T-cell (primary cell): Measurements from ENCODE around the gene TENM3. TPM values are rescaled to one million over a fixed set of nuclear protein-coding genes. Genes with fewer than 3 reads are reported as not detected.

Source experiments
- ATAC-seq, 4 experiments: fragments of 200-7000 bp in 3 of 4; fragments of 150-1000 bp in 1 of 4; cut with Tn5 transposase; replicated peaks in 1 of 4; 1 replicate in 3 of 4; 2 replicates in 1 of 4; pipeline ENCODE4 v1.10.0; 2021; ENCODE audit warnings: moderate library complexity in 3 of 4, mild to moderate bottlenecking in 2 of 4, moderate number of reproducible peaks in 1 of 4
- CTCF ChIA-PET, 2 donors: fragments of 300-600 bp; sonication (Branson Sonifier 250); formaldehyde crosslinking; loops; one replicate each; lab custom pipeline; 2022; ENCODE audit warnings: antibody characterized with exemption in 2 of 2; lab: Charles Lee
- POLR2A ChIA-PET, 2 donors: fragments of 300-600 bp; sonication (Branson Sonifier 250); formaldehyde crosslinking; loops; one replicate each; lab custom pipeline; 2022; ENCODE audit warnings: antibody characterized with exemption in 2 of 2; lab: Charles Lee
- DNase-seq, 35 experiments: peaks; one replicate each; pipeline versions ENCODE4 v3.0.0 to v3.0.0-alpha.2; 2013 to 2023
- H3K27ac ChIP-seq: one replicate; pipeline ENCODE4 v1.5.1; 2013; ENCODE audit warnings: low read length
- H3K27me3 ChIP-seq, 2 experiments: replicated peaks in 1 of 2; 1 replicate in 1 of 2; 2 replicates in 1 of 2; pipeline versions ENCODE4 v1.6.1 to v1.7.0; 2013; ENCODE audit warnings: low read length in 1 of 2, mixed read lengths in 1 of 2; ENCODE audit not compliant: control insufficient read depth in 2 of 2, insufficient read depth in 2 of 2; ENCODE audit errors: extremely low read depth in 1 of 2
- H3K36me3 ChIP-seq, 2 donors: 1 replicate in 1 of 2; 2 replicates in 1 of 2; pipeline versions ENCODE4 v1.6.1 to v1.7.0; 2013; ENCODE audit warnings: low read length in 1 of 2; ENCODE audit not compliant: control insufficient read depth in 2 of 2, insufficient read depth in 1 of 2; ENCODE audit errors: extremely low read depth in 1 of 2
- H3K4me1 ChIP-seq, 2 experiments: 1 replicate in 1 of 2; 2 replicates in 1 of 2; pipeline versions ENCODE4 v1.6.1 to v1.7.0; 2013; ENCODE audit warnings: low read length in 2 of 2, mixed read lengths in 1 of 2; ENCODE audit not compliant: insufficient read depth in 2 of 2, control insufficient read depth in 1 of 2; ENCODE audit errors: extremely low read depth in 1 of 2
- H3K4me3 ChIP-seq, 2 donors: 1 replicate in 1 of 2; 2 replicates in 1 of 2; pipeline versions ENCODE4 v1.5.1 to v1.7.0; 2013; ENCODE audit warnings: mild to moderate bottlenecking in 2 of 2, low read length in 1 of 2, moderate library complexity in 1 of 2; ENCODE audit not compliant: control insufficient read depth in 1 of 2; ENCODE audit errors: extremely low read depth in 1 of 2
- H3K9me3 ChIP-seq: 2 replicates; pipeline ENCODE4 v1.7.0; 2013
- H3K27ac Mint-ChIP-seq, 2 donors: one replicate each; pipeline ENCODE4 v1.8.0; 2020 to 2021; ENCODE audit warnings: mild to moderate bottlenecking in 2 of 2, mixed read lengths in 2 of 2
- H3K27me3 Mint-ChIP-seq, 2 donors: one replicate each; pipeline ENCODE4 v1.8.0; 2021 to 2022; ENCODE audit warnings: mixed read lengths in 2 of 2
- H3K36me3 Mint-ChIP-seq: one replicate; pipeline ENCODE4 v1.8.0; 2021; ENCODE audit warnings: mixed read lengths
- H3K4me1 Mint-ChIP-seq, 3 donors: one replicate each; pipeline ENCODE4 v1.8.0; 2020 to 2022; ENCODE audit warnings: mixed read lengths in 3 of 3, mild to moderate bottlenecking in 1 of 3
- H3K4me3 Mint-ChIP-seq, 3 donors: one replicate each; pipeline ENCODE4 v1.8.0; 2020 to 2022; ENCODE audit warnings: mild to moderate bottlenecking in 3 of 3, mixed read lengths in 3 of 3, moderate library complexity in 3 of 3
- H3K9me3 Mint-ChIP-seq, 3 donors: one replicate each; pipeline ENCODE4 v1.8.0; 2020 to 2022; ENCODE audit warnings: mixed read lengths in 3 of 3
- WGBS: methylation state at CpG from one replicate; pipeline ENCODE4 v1.1.5; 2013; ENCODE audit warnings: missing lambda C conversion rate; ENCODE audit not compliant: insufficient coverage; 5-methylcytosine and 5-hydroxymethylcytosine counted together
- total RNA-seq, 35 experiments: library from RNA in 6 of 35; stranded (reverse) in 6 of 35; fragments of 120-200 nt in 1 of 35; gene quantifications; one replicate each; pipeline versions ENCODE4 v1.2.1 to v1.2.4 and lab custom pipeline; 2013 to 2026

TENM3 gene
- total RNA-seq, 5 donors from 2014 or later (not counting 1 experiment from before 2014, with no cell fraction given), result 0.03 to 0.44 (median 0.16) TPM; not detected in 2

GRCh38 chr4:182807346-182807745 lies 564.1 kb downstream of the TENM3 start:
- H3K4me3 ChIP-seq, result no peak overlapping the region
- DNase-seq (no peak), ATAC-seq (no peak)
- H3K9me3 Mint-ChIP-seq, result peaks cover 6 to 12% (median 10%) of the 10 kb centered on the region in 3 donors
- peaks cover 7 to 11% (median 9%) of the 10 kb centered on the region in 3 donors for H3K4me1 Mint-ChIP-seq
- POLR2A ChIA-PET, result no interaction called here
- H3K27ac Mint-ChIP-seq, result no peak overlapping the region
- H3K4me1 ChIP-seq, result peaks cover 9 to 33% of the 10 kb centered on the region in 2 experiments
- H3K36me3 ChIP-seq, result no peaks in the 10 kb centered on the region
- no peak overlapping the region for H3K4me3 Mint-ChIP-seq
- H3K27me3 ChIP-seq, result peaks cover 0 to 17% of the 10 kb centered on the region in 2 experiments
- 99% methylated on average over 12 of the region's 12 CpGs for WGBS
- peaks cover 0 to 5% of the 10 kb centered on the region in 2 donors for H3K27me3 Mint-ChIP-seq
- CTCF ChIA-PET, result interaction anchor here in 1 of 2 donors (0.7 kb wide), 1 partner anchor 454 kb away, joined by 3 read pairs; no protein-coding TSS in a partner anchor
- H3K27ac ChIP-seq, result no peak overlapping the region
- H3K9me3 ChIP-seq, result no peaks in the 10 kb centered on the region
- no peaks in the 10 kb centered on the region for H3K36me3 Mint-ChIP-seq

- Histone ChIP-seq H3K27ac (no peak overlapping the region), H3K9me3 (no peaks in the 10 kb centered on the region), H3K4me1 (peaks cover 9 to 33% of the 10 kb centered on the region in 2 experiments), H3K27me3 (peaks cover 0 to 17% of the 10 kb centered on the region in 2 experiments), H3K4me3 (no peak overlapping the region), H3K36me3 (no peaks in the 10 kb centered on the region)
- Mint-ChIP-seq H3K4me1 (peaks cover 8 to 16% (median 9%) of the 10 kb centered on the region in 3 donors), H3K36me3 (no peaks in the 10 kb centered on the region), H3K27ac (peak overlapping the region in 1 of 2 donors; percentile 85), H3K9me3 (peaks cover 7 to 13% (median 10%) of the 10 kb centered on the region in 3 donors), H3K27me3 (peaks cover 0 to 5% of the 10 kb centered on the region in 2 donors), H3K4me3 (no peak overlapping the region)
- WGBS, result 96% methylated on average over 43 of the region's 45 CpGs
- ChIA-PET POLR2A (no interaction called here), CTCF (no interaction called here)
- no peak for DNase-seq
- no peak for ATAC-seq
These were observed 564.8 kb downstream of the TENM3 start for GRCh38 chr4:182807767-182808548.

GRCh38 chr4:182808673-182809416 lies 565.6 kb downstream of the TENM3 start:
- CTCF ChIA-PET, result no interaction called here
- H3K36me3 ChIP-seq, result no peaks in the 10 kb centered on the region
- Mint-ChIP-seq H3K9me3 (peaks cover 10 to 13% (median 12%) of the 10 kb centered on the region in 3 donors), H3K27ac (peak overlapping the region in 1 of 2 donors; percentile 85), H3K4me1 (peaks cover 13 to 21% (median 14%) of the 10 kb centered on the region in 3 donors), H3K4me3 (peak overlapping the region in 2 of 3 donors; percentile 22 to 53), H3K27me3 (peaks cover 0 to 5% of the 10 kb centered on the region in 2 donors), H3K36me3 (no peaks in the 10 kb centered on the region)
- H3K4me3 ChIP-seq, result peak overlapping the region in 1 of 2 donors; percentile 3
- WGBS, result 65% methylated on average over 23 of the region's 25 CpGs
- peak overlapping the region; percentile 0 for H3K27ac ChIP-seq
- POLR2A ChIA-PET, result no interaction called here
- H3K27me3 ChIP-seq, result peaks cover 0 to 17% of the 10 kb centered on the region in 2 experiments
- DNase-seq, result peak in 31 of 35 experiments; percentile 17 to 74 (median 53)
- H3K4me1 ChIP-seq, result peaks cover 9 to 33% of the 10 kb centered on the region in 2 experiments
- ATAC-seq, result peak; percentile 52 to 84 (median 66)
- no peaks in the 10 kb centered on the region for H3K9me3 ChIP-seq

- ChIA-PET POLR2A (no interaction called here), CTCF (no interaction called here)
- H3K4me3 ChIP-seq, result no peak overlapping the region
- ATAC-seq (peak in 1 of 4 experiments; percentile 21), DNase-seq (peak in 4 of 35 experiments; percentile 8 to 21 (median 15))
- peak overlapping the region in 1 of 2 donors; percentile 85 for H3K27ac Mint-ChIP-seq
- H3K27ac ChIP-seq, result peak overlapping the region; percentile 0
- 64% methylated on average over 5 of the region's 5 CpGs for WGBS
- H3K4me1 Mint-ChIP-seq, result peaks cover 13 to 21% (median 14%) of the 10 kb centered on the region in 3 donors
- H3K27me3 ChIP-seq, result peaks cover 0 to 17% of the 10 kb centered on the region in 2 experiments
- H3K4me3 Mint-ChIP-seq, result peak overlapping the region in 2 of 3 donors; percentile 22 to 53
- H3K9me3 ChIP-seq, result no peaks in the 10 kb centered on the region
- peaks cover 0 to 5% of the 10 kb centered on the region in 2 donors for H3K27me3 Mint-ChIP-seq
- H3K36me3 ChIP-seq, result no peaks in the 10 kb centered on the region
- peaks cover 10 to 13% (median 12%) of the 10 kb centered on the region in 3 donors for H3K9me3 Mint-ChIP-seq
- H3K4me1 ChIP-seq, result peaks cover 9 to 33% of the 10 kb centered on the region in 2 experiments
- no peaks in the 10 kb centered on the region for H3K36me3 Mint-ChIP-seq
These were observed 566.4 kb downstream of the TENM3 start for GRCh38 chr4:182809417-182810102.

GRCh38 chr4:182810103-182810615 lies 567.0 kb downstream of the TENM3 start:
- Mint-ChIP-seq H3K27ac (no peak overlapping the region), H3K27me3 (peaks cover 0 to 5% of the 10 kb centered on the region in 2 donors), H3K9me3 (peaks cover 10 to 13% (median 12%) of the 10 kb centered on the region in 3 donors), H3K36me3 (no peaks in the 10 kb centered on the region), H3K4me1 (peaks cover 13 to 21% (median 14%) of the 10 kb centered on the region in 3 donors), H3K4me3 (no peak overlapping the region)
- DNase-seq, result no peak
- ATAC-seq, result no peak
- POLR2A ChIA-PET, result no interaction called here
- Histone ChIP-seq H3K27me3 (peaks cover 0 to 17% of the 10 kb centered on the region in 2 experiments), H3K36me3 (no peaks in the 10 kb centered on the region), H3K27ac (no peak overlapping the region), H3K4me3 (no peak overlapping the region), H3K4me1 (peaks cover 9 to 33% of the 10 kb centered on the region in 2 experiments), H3K9me3 (no peaks in the 10 kb centered on the region)
- CTCF ChIA-PET, result no interaction called here
- WGBS, result 92% methylated on average over 3 of the region's 4 CpGs
